HG02973 (cell line): ENCODE data around the gene PODXL.
"Not testable (repeated sequence)": the region's sequence is repeated elsewhere in the genome, so short reads cannot be mapped to it uniquely, and the experiment has no call there.

Source experiments
- ATAC-seq: cut with Tn5 transposase; IDR thresholded peaks from one replicate; pipeline ENCODE4 v1.9.1; 2021; ENCODE audit warnings: moderate library complexity; ENCODE audit not compliant: unreplicated experiment

Gene PODXL

GRCh38 chr7:131538813-131539179 lies 17.6 kb downstream of the PODXL start:
- no peak for ATAC-seq

- ATAC-seq: no peak
Measured at GRCh38 chr7:131538071-131538812, 18.2 kb downstream of the PODXL start.

GRCh38 chr7:131537571-131537978 lies 18.9 kb downstream of the PODXL start:
- no peak for ATAC-seq

GRCh38 chr7:131536361-131536849 lies 20.0 kb downstream of the PODXL start:
- ATAC-seq: no peak

GRCh38 chr7:131533566-131534561 lies 22.6 kb downstream of the PODXL start:
- no peak for ATAC-seq

GRCh38 chr7:131533151-131533559 lies 23.3 kb downstream of the PODXL start:
- ATAC-seq: no peak

GRCh38 chr7:131532570-131533091 lies 23.8 kb downstream of the PODXL start:
- ATAC-seq: no peak

- ATAC-seq: no peak
Measured at GRCh38 chr7:131530137-131530536, 26.3 kb downstream of the PODXL start.

- ATAC-seq: no peak
Measured at GRCh38 chr7:131529617-131530016, 26.8 kb downstream of the PODXL start.

- no peak for ATAC-seq
Measured at GRCh38 chr7:131529179-131529578, 27.2 kb downstream of the PODXL start.

- no peak for ATAC-seq
Measured at GRCh38 chr7:131527456-131527855, 29.0 kb downstream of the PODXL start.

GRCh38 chr7:131525820-131526219 lies 30.6 kb downstream of the PODXL start:
- no peak for ATAC-seq

- no peak for ATAC-seq
Measured at GRCh38 chr7:131524703-131525102, 31.7 kb downstream of the PODXL start.

- ATAC-seq: no peak
Measured at GRCh38 chr7:131524115-131524514, 32.3 kb downstream of the PODXL start.

GRCh38 chr7:131522325-131522930 lies 34.0 kb downstream of the PODXL start:
- ATAC-seq: no peak

GRCh38 chr7:131521651-131522163 lies 34.7 kb downstream of the PODXL start:
- no peak for ATAC-seq

GRCh38 chr7:131518626-131519025 lies 37.8 kb downstream of the PODXL start:
- ATAC-seq: no peak

- ATAC-seq: no peak
Measured at GRCh38 chr7:131517218-131517923, 39.1 kb downstream of the PODXL start.

GRCh38 chr7:131515471-131515870 lies 41.0 kb downstream of the PODXL start:
- not testable (repeated sequence) for ATAC-seq
